ENCODE results near the gene CENATAC.
"Not testable (repeated sequence)": the region's sequence is repeated elsewhere in the genome, so short reads cannot be mapped to it uniquely, and the experiment has no call there.

DNA sequence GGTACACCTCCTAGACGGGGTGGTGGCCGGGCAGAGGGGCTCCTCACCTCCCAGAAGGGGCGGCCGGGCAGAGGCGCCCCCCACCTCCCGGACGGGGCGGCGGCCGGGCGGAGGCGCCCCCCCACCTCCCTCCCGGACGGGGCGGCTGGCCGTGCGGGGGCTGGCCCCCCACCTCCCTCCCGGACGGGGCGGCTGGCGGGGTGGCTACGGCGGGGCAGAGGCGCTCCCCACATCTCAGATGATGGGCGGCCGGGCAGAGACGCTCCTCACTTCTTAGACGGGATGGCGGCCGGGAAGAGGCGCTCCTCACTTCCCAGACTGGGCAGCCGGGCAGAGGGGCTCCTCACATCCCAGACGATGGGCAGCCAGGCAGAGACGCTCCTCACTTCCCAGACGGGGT, 61.2 kb downstream of the CENATAC start:
- not testable (repeated sequence) for TF ChIP-seq SP1 (IDR thresholded peaks at IDR 0.05); CTCF (IDR thresholded peaks at IDR 0.05; ENCODE audit: low read depth, low read length, missing input control)

Measured in liver (tissue), 3 donors.